Hepatocyte (in vitro differentiated cells): ENCODE measurements around the gene FCHSD2.

ENCODE experiments used
- CTCF ChIP-seq: fragments of 200-600 bp; sonication (generic); IDR thresholded peaks from 2 replicates; pipeline ENCODE4 v1.5.1; 2016; ENCODE audit warnings: antibody characterized with exemption, mild to moderate bottlenecking; ENCODE audit not compliant: poor library complexity
- EZH2phosphoT487 ChIP-seq: fragments of 200-600 bp; sonication (generic); IDR thresholded peaks from one replicate; pipeline ENCODE4 v1.6.1; 2018; ENCODE audit warnings: antibody characterized with exemption, mild to moderate bottlenecking, low read depth, moderate library complexity; ENCODE audit not compliant: unreplicated experiment, severe bottlenecking

- TF ChIP-seq CTCF, result no peak
- TF ChIP-seq EZH2phosphoT487, result no peak
These were observed 1.1 kb downstream of the FCHSD2 start for GRCh38 chr11:73141031-73141308.
